Ectodermal cell (in vitro differentiated cells): ENCODE data around the gene RGS3.

Source experiments
- H3K27ac ChIP-seq: 2 replicates; pipeline ENCODE4 v1.7.0; 2013; ENCODE audit warnings: mild to moderate bottlenecking, low read depth, low read length; ENCODE audit not compliant: insufficient read depth, poor library complexity, severe bottlenecking
- H3K27me3 ChIP-seq: 2 replicates; pipeline ENCODE4 v1.7.0; 2013; ENCODE audit warnings: mild to moderate bottlenecking, low read length; ENCODE audit not compliant: insufficient read depth, control insufficient read depth, poor library complexity, severe bottlenecking
- H3K36me3 ChIP-seq: one replicate; pipeline ENCODE4 v1.7.0; 2013; ENCODE audit warnings: low read length; ENCODE audit not compliant: control insufficient read depth, insufficient read depth
- H3K4me1 ChIP-seq: one replicate; pipeline ENCODE4 v1.7.0; 2013; ENCODE audit warnings: low read length; ENCODE audit not compliant: control insufficient read depth, insufficient read depth
- H3K4me3 ChIP-seq: 2 replicates; pipeline ENCODE4 v1.7.0; 2013; ENCODE audit warnings: low read depth, low read length, control low read depth; ENCODE audit not compliant: insufficient read depth
- H3K9me3 ChIP-seq: 2 replicates; pipeline ENCODE4 v1.7.0; 2013; ENCODE audit warnings: mild to moderate bottlenecking, low read length, moderate library complexity; ENCODE audit not compliant: control insufficient read depth
- WGBS, 2 experiments: methylation state at CpG; one replicate each; pipeline ENCODE4 v1.1.7; 2013; ENCODE audit warnings: missing lambda C conversion rate in 2 of 2; 5-methylcytosine and 5-hydroxymethylcytosine counted together

The RGS3 gene

DNA sequence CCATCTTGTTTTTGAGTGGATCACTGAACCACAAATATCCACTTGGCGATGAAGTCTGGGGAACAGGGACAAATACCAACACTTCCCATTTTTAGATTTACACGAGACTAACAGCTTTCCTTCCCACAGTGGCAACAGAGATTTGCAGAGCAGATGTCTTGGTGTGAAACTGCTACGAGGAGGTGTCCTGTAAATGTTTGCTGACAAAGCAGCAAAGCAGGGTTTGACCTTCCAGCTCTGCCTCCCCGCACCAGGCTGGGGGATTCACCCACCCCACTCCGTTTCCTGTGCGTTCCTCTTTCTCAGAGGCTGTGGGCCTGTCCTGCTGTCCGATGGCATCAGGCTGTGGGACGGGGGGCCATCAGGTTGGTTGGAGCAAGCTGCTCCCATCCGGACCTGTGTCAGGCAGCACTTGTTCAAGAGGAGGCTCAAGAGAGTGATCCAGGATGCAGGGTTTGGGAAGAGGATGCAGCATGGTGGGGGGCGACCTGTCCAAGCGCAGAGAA, 693 bp upstream of the RGS3 start:
- Histone ChIP-seq H3K27ac (no peak overlapping the region), H3K4me3 (peak overlapping the region; percentile 46), H3K27me3 (peaks cover 28% of the 10 kb centered on the region), H3K9me3 (no peaks in the 10 kb centered on the region), H3K4me1 (peaks cover 7% of the 10 kb centered on the region), H3K36me3 (no peaks in the 10 kb centered on the region)
- 86 to 90% methylated on average over 11 of the region's 11 CpGs for WGBS, 2 experiments

DNA sequence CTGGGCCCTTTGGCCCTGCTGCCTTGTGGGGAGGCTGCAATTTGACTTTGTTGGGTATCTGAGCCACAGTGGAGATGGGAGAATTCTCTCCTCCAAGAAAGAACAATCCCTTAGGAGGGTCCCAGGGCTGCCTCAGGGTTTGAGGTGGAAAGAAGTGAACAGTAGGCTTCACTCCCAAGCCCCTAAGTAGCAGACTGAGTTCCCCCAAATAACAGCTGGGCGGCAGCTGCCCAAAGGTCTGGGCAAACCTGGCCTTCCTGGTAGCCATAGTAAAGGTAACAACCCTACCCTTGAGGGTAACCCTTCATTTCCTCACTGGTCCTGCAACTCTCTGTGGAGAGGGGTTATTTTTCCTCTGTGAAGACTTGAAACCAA, 746 bp downstream of the RGS3 start:
- Histone ChIP-seq H3K4me3 (peak overlapping the region; percentile 46), H3K9me3 (no peaks in the 10 kb centered on the region)

DNA sequence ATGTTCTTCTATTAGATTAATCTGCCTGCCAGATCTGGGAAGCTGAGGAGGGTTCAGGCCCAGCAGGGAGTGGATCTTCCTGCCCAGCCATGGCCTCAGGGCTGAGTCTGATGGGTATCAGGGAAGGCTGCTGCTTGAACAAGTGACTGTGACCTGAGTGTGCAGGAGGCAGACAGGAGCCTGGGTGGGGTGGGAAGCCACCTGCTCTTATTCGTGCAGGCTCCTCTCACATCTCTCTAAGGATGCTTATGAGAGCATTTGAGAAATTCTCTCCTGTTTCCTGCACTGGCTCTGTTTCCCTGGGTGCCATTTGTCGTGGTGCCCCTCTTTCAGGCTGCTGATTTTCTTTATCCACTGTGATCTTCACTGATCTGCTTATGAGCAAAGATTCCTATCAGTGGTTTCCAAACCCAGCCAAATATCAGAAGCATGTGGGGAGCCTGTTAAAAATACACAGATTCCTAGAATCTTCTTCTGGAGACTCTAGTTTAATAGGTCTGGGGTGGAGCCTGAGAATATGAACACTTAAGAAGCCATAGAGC, 2.1 kb downstream of the RGS3 start:
- peaks cover 7% of the 10 kb centered on the region for H3K4me1 ChIP-seq
- WGBS, 2 experiments: 86 to 91% methylated on average over 2 of the region's 2 CpGs
- no peaks in the 10 kb centered on the region for H3K36me3 ChIP-seq

More for the DNA sequence above, 746 bp downstream of the RGS3 start:
- Histone ChIP-seq H3K36me3 (no peaks in the 10 kb centered on the region), H3K4me1 (peaks cover 7% of the 10 kb centered on the region), H3K27me3 (peaks cover 28% of the 10 kb centered on the region), H3K27ac (no peak overlapping the region)
- 82 to 93% methylated on average over 1 of the region's 1 CpG for WGBS, 2 experiments

DNA sequence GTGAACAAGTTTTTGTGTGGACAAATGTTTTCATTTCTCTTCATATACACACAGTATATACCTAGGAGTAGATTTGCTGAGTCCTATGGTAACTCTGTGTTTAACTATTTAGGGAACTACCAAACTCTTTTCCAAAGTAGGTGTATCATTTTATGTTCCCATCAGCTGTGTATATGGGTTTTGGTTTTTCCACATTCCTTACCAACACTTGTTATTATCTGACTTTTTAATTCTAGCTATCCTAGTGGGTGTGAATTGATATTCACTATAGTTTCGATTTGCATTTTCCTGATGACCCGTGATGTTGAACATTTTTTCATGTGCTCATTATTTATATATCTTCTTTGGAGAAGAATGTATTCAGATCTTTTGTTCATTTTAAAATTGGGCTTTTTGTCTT, 3.7 kb downstream of the RGS3 start:
- WGBS, 2 experiments: 100% methylated on average over 1 to 2 of the region's 2 CpGs
- H3K36me3 ChIP-seq: no peaks in the 10 kb centered on the region
- H3K27ac ChIP-seq: no peak overlapping the region
- no peak overlapping the region for H3K4me3 ChIP-seq
- H3K27me3 ChIP-seq: peaks cover 23% of the 10 kb centered on the region
- H3K9me3 ChIP-seq: no peaks in the 10 kb centered on the region
- H3K4me1 ChIP-seq: peaks cover 7% of the 10 kb centered on the region

More for the DNA sequence above, 2.1 kb downstream of the RGS3 start:
- H3K27ac ChIP-seq: no peak overlapping the region
- peaks cover 28% of the 10 kb centered on the region for H3K27me3 ChIP-seq
- H3K4me3 ChIP-seq: no peak overlapping the region
- no peaks in the 10 kb centered on the region for H3K9me3 ChIP-seq

DNA sequence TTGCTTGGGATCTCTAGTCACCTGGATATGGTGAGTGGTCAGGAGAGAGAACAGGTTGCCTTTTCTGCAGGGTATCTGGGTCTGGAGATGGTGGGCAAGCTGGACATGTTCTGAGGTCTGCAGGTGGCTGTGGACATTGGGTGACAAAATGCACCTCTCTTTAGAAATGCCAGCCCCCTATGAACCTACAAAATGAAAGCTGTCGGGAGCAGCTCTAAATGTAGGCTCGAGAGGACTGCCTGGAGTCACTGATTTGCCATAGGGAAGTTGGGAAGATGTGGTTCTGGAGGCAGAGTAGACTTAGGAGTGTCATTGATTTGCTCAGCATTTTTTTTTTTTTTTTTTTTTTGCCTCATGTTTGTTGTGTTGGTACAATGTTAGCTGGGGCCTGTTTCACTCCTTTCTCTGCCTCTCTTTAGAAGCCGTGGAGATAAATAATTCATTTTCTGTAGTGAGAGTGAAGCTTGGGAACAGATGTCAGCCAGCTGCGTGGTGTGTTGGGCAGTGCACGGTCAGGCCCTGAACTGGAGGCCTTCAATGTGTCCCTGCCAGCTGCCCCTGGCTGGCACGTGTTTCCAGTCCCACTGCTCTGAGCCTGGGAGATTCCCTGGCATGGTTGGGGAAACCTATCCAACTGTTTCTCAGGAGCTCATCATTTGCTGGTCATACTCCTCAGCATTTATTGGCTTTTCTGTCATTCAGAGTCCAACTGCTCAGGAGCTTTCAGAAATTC, 5.4 kb downstream of the RGS3 start:
- Histone ChIP-seq H3K4me1 (peaks cover 3% of the 10 kb centered on the region), H3K36me3 (no peaks in the 10 kb centered on the region), H3K27ac (no peak overlapping the region), H3K4me3 (no peak overlapping the region), H3K9me3 (no peaks in the 10 kb centered on the region), H3K27me3 (peaks cover 6% of the 10 kb centered on the region)
- 88 to 92% methylated on average over 6 of the region's 6 CpGs for WGBS, 2 experiments

- Histone ChIP-seq H3K36me3 (no peaks in the 10 kb centered on the region), H3K27ac (no peak overlapping the region), H3K4me3 (no peak overlapping the region), H3K4me1 (no peaks in the 10 kb centered on the region), H3K27me3 (no peaks in the 10 kb centered on the region), H3K9me3 (no peaks in the 10 kb centered on the region)
- WGBS, 2 experiments: 69 to 80% methylated on average over 1 of the region's 1 CpG
Measured at GRCh38 chr9:113471143-113471542, 7.6 kb downstream of the RGS3 start.

DNA sequence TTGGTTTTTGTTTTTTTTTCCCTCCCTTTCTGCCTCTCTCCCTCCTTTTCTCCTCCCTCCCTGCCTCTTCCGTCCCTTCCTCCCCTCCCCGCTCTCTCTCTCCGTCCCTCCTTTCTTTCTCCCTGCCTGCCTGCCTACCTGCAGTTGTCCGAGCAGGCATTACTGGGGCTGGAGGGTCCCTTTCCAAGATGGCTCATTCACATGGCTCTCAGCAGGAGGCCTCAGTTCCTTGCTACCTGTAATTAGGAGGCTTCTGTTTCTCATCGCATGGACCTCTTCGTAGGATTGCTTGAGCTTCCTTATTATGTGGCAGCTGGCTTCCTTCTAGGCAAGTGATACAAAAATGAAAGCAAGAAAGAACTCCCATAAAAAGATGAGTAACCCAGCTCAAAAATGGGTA, 8.0 kb downstream of the RGS3 start:
- Histone ChIP-seq H3K36me3 (no peaks in the 10 kb centered on the region), H3K4me3 (no peak overlapping the region), H3K27ac (no peak overlapping the region), H3K9me3 (no peaks in the 10 kb centered on the region), H3K27me3 (no peaks in the 10 kb centered on the region), H3K4me1 (no peaks in the 10 kb centered on the region)
- WGBS, 2 experiments: 49 to 55% methylated on average over 6 of the region's 6 CpGs

DNA sequence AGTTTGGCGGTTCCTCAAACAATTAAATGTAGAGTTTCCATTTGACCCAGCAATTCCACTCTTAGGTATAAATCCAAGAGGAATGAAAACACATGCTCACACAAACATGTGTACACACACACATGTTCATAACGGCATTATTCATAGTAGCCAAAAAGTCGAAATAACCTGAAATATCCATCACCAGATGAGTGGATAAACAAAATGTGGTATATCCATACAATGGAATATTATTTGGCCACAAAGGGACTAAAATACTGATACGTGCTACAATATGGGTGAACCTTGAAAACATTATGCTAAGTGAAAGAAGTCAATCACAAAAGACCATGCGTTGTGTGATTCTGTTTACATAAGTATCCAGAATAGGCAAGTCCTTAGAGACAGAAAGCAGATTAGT, 8.7 kb downstream of the RGS3 start:
- WGBS, 2 experiments: 90 to 94% methylated on average over 4 to 5 of the region's 5 CpGs
- Histone ChIP-seq H3K27ac (no peak overlapping the region), H3K4me1 (no peaks in the 10 kb centered on the region), H3K9me3 (no peaks in the 10 kb centered on the region), H3K27me3 (no peaks in the 10 kb centered on the region), H3K4me3 (no peak overlapping the region), H3K36me3 (no peaks in the 10 kb centered on the region)

- no peaks in the 10 kb centered on the region for H3K36me3 ChIP-seq
- no peak overlapping the region for H3K4me3 ChIP-seq
- no peak overlapping the region for H3K27ac ChIP-seq
- H3K27me3 ChIP-seq: no peaks in the 10 kb centered on the region
- peaks cover 12% of the 10 kb centered on the region for H3K4me1 ChIP-seq
- WGBS, 2 experiments: 86 to 91% methylated on average over 8 of the region's 8 CpGs
- no peaks in the 10 kb centered on the region for H3K9me3 ChIP-seq
Measured at GRCh38 chr9:113474360-113475028, 11.0 kb downstream of the RGS3 start.

- Histone ChIP-seq H3K27me3 (no peaks in the 10 kb centered on the region), H3K36me3 (no peaks in the 10 kb centered on the region), H3K27ac (no peak overlapping the region), H3K4me1 (peaks cover 15% of the 10 kb centered on the region), H3K9me3 (no peaks in the 10 kb centered on the region), H3K4me3 (no peak overlapping the region)
- WGBS, 2 experiments: 95 to 97% methylated on average over 2 of the region's 2 CpGs
Measured at GRCh38 chr9:113475031-113475430, 11.5 kb downstream of the RGS3 start.
